GM12892 (cell line): ENCODE measurements around the gene CHTF18.

Source experiments
- POLR2A ChIP-seq: IDR thresholded peaks from 2 replicates; pipeline ENCODE4 v1.6.1; 2011; ENCODE audit warnings: low read depth, low read length, control low read depth
- TAF1 ChIP-seq: IDR thresholded peaks from 2 replicates; pipeline ENCODE4 v1.6.1; 2011; ENCODE audit warnings: low read depth, mild to moderate bottlenecking, control low read depth, low read length, borderline replicate concordance

DNA sequence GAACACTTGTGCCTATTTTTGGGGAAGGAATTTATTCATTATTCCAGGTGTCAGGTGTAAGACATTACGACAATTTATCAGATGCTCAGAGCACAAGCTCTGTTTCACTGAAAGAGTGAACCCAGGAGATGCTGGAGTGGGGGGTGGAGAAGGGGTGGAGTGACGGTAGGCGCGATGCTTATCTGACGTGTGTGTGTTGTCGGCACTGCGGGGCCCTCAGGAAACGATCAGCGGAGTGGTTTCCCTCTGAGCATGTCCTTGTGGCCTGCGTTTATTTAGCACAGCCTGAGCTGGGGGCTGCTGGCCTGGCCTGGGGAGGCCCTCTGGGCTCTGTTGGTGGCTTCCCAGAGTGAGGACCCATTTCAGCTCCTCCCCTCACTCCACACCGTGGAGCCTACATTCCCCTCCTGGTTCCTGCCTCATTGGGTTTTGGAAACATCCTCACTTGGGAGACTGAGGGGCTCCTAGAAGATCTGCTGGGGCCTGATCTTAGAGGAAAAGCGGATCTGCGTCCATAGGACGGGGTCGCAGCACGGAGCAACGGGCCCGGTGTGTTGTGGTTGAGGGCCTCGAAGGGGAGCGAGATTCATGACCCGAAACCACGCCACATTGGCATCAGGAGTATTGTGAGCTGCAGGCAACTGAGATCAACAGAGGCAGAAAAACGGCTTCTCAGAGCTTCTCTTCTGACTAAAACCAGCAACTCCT lies 31.1 kb downstream of the CHTF18 start:
- TF ChIP-seq TAF1 (no peak), POLR2A (no peak)
